GM21423 (cell line): ENCODE results near the gene SYNDIG1.

Experiments used
- ATAC-seq: cut with Tn5 transposase; IDR thresholded peaks from one replicate; pipeline ENCODE4 v1.9.1; 2021; ENCODE audit warnings: mild to moderate bottlenecking, moderate library complexity; ENCODE audit not compliant: unreplicated experiment

The SYNDIG1 gene

DNA sequence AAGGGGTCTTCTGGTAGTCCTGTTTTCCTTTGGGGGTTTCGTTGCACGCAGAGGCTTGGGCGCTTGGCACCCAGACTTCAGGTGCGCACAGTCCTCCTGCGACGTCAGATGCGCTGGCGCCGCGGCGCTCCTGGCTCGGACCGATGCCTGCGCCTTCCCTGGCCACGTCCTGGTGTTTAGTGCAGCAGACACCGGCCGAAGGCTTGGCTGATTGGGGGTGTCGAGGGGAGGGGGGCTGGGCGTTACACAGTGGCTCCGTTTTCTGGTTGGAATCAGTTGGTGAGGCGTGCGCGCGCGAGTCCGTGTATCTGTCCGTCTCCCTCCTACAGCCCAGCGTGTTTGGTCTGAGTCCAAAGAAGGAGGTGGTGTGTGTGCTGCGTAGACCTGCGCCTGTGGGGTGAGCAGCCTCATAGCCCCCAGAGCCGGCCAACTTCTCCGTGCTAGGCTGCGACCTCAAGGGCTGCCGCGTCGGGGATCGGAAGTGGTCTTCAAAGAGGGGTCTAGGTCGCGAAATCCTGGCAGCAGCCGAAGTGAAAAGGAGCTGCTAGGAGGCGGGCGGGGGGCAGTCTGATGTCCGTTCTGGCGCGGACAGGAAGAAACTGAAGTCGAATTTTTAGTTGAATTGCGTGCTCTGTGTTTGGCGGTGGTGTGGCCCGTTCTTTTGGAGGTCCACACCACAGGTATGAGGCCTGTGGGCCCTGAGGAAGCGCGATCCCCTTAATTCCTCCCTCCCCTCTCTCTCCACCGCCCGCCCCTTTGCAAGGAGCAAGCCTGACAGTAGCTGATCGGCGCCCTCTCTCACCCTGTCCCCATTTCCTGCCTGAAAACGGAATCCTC lies 1.5 kb downstream of the SYNDIG1 start:
- ATAC-seq: no peak

DNA sequence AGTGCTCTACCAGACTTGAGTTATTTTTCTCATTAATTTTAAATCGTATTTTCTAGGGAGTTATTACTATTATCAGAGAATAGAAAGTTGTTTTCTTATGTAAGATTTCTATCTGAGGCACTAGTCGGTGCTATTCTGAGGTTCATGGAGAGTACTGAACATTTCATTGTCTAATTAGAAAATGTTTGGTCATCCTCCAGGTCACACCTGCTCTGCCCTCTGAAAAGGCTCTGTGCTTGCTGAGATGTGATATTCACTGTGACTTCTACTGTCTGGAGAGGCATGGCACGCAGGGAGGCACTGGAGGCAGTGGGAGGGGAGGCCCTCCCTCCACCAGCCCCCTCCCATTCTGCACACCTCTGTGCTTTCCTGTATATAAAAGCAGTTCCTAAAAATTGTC lies 3.0 kb downstream of the SYNDIG1 start:
- ATAC-seq: no peak

DNA sequence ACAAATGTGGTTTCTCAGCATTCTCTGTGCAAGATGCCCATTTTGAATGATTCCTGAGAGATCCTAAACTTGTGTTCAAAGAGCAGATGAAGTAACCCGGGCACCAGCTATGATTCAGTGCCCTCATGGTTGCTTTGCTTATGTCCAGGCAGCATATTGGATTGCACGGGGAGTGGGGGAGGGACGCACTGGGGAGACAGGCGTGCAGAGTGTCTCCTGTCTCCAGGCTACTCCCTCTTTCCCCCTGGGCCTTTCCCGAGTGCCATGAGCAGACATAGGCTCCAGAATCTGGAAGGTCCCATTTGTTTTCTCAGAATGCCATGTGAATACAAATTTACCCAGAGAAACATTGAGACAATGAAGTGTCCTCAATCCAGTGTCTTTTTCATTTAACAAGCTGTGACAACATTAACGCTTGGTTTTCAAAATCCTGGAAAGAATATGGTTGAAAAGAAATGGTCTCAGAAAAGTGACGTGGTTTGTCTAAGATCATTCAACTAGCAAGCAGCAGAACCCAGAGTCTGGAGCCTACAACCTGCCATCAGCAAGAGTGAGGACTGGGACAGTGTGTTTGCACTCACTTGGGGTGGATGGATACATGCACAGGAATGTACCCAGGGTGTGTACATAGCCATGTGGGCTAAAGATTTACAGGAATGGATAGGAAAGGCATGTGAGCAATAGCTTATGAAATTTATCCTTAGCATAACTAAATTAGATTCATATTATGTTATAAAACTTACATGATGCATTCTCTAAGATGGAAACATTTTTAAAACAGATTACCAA lies 4.2 kb downstream of the SYNDIG1 start:
- no peak for ATAC-seq

DNA sequence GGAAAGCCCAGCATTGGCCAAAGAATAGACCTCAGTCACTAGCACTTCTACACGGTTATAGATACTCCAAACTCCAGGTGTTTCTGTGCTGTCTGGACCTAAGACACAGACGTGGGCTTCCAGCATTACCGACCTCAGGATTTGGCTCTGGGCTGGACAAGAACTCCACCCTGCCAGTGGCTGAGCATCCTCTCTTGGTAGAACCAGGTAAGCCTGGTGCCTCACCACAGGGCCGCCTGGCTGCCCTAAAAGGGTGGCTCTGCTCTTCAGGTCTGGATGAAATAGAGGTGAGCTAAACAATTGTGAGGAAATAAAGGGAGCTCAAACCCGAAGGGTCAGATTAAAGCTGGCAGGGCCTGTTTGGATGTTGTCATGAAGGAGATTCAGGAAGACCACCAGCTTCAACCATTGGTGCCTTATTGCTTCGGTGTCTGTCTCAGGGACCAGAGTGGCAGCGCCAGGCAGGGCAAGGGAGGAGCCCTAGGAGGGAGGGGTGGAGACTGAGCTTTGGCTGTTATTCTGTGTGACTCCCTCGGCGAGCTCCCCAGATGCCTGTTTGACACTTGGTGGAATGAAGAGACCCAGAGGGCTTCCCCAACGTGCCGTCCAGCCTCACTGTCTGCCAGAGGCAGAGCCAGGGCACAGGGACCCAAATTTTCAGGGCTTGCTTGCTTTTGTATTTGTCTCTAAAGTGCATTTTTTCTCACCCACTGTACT lies 8.6 kb downstream of the SYNDIG1 start:
- no peak for ATAC-seq

DNA sequence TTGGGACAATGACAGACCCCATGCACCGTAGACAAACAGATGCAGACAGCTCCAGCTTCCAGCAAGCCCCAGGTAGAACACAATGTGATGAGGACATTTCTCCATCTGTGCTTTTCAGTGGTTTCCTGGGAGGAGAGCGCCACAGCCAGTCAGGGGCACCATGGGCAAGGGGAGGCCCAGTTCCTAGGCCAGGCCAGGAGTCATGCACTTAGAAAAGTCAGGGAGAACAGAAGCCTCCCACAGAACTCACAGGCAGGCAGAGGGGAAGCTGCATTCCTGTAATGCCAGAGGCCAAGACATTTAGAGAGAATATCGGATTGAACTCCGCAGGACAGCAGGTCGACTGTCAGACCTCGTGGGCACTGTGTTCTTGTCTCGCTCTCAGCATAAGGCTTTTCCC lies 9.2 kb downstream of the SYNDIG1 start:
- no peak for ATAC-seq

DNA sequence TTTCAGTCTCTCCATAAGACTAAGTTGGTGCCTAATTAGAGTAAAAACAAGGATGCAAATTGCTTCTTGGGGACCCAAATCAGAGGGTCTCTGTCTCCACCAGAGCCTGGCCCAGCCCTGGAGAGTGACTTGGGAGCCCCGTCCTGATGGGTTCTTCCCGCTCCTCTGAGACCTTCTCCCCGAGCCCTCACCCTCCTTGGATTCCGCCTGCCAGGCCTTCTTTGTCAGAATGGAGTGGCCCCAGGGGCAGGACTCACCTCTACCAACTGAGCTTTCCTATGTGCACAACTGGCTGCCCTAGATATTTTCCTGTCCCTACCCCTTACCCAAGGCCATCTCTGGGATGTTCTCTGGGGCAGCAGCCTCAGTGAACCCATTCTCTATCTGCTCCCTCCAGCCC lies 9.7 kb downstream of the SYNDIG1 start:
- no peak for ATAC-seq

DNA sequence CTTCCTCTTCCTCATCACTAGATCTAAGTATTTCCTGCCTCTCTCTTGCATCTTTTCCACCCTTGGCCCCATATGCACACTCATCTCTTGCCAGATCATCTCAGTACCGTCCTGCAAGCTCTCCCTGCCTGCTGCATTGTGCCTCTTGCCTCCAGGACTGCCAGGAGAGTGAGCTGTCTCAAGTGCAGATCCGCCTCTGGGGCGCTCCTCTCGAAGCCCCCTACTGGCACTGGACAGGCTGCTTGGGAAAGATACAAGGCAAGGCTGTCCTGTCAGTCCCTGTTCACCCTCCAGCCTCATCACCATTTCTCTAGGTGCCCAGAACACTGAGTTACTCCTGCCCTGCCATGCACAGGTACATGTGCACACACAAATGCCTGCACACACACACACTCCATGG lies 10.2 kb downstream of the SYNDIG1 start:
- ATAC-seq: no peak

DNA sequence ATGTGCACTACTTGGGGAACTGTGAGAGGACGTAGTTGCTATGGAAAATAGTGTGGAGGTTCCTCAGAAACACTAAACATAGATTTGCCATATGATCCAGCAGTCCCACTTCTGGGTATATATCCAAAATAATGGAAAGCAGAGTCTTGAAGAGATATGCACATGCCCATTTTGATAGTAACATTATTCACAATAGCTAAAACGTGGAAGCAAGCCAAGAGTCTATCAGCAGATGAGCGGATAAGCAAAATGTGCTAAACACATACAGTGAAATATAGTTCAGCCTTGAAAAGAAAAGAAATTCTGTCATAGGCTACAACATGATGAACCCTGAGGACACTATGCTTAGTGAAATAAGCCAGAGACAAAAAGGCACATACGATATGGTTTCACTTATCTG lies 11.1 kb downstream of the SYNDIG1 start:
- ATAC-seq: no peak

DNA sequence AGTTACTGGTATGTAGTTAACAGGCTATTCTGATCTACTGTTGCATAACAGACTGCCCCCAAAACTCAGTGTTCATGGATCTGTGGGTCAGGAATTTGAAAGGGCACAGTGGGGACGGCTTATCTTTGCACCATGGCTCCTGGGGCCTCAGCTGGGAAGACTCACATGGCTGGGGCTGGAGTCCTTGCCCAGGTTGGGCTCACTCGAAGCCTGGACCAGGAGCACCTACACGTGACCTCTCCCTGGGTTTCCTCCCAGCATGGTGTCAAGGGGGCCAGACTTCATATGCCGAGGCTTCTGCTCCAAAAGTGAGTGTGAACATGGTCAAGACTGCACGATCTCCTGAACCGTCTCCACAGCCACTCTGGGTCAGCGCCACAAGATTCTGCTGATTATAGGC lies 11.7 kb downstream of the SYNDIG1 start:
- ATAC-seq: no peak

DNA sequence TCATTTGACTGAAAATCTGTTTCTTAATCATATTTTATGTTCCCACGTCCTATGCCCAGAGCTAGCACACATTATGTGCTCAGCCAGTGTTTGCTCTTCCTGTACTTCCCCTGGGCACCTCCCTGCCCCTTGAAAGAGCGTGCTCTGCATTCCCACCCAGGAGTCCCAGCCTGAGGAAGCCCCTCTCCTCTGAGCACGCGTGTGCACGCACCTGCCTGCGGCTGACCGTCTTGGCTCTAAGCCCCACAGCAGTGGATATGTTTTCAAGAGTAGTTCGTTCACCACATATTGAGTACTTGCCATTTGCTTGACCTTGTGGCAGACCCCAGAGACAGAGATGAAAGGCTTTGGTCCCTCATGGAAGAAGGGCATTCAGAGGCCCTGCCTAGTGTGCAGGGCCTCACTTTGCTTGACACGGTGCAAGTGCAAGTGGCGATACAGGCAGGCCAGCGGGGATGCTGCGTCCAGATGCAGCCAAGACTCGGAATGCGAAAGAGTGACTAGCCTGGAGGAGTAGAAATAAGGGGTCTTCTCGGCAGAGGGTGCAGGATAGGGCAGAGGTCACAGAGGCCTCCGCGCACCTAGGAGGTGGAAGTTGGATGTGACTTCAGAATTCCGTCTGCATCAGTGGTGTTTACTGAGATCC lies 14.1 kb downstream of the SYNDIG1 start:
- ATAC-seq: no peak

DNA sequence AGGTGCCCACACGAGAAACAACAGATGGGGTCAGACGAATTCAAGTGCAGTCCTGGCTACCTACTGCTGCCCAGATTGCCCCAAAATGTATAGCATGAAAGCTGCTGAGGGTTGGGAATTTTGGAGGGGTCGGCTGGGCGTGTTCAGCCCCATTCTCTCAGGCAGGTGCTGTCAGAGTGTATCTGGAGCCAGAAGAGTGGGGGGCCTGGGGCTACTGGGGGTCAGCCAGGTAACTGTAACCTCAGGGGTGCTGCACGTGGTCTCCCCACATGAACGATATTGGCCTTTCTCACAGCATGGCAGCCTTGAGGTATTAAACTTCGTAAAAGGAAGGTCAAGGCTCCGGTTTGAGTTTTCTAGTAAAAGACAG lies 14.6 kb downstream of the SYNDIG1 start:
- no peak for ATAC-seq

DNA sequence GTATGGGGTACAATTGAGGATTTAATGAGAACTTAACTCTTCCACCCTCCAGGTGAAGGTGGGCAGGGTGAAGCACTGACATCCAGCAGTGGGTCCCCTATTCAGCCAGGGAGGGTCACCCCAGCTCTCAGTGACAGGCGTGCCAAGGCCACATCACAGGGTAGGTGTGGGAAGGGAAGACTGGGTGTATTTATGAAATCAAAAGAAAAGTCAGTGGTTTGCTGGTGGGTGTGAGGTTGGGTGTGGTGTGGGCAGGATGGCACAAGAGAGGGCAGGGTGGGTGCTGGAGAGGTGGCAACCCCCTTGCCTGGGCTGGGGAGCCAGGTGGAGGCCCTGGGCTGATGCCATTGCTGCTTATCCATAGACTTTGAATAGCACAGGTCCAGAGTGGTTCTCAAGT lies 16.6 kb downstream of the SYNDIG1 start:
- ATAC-seq: no peak

DNA sequence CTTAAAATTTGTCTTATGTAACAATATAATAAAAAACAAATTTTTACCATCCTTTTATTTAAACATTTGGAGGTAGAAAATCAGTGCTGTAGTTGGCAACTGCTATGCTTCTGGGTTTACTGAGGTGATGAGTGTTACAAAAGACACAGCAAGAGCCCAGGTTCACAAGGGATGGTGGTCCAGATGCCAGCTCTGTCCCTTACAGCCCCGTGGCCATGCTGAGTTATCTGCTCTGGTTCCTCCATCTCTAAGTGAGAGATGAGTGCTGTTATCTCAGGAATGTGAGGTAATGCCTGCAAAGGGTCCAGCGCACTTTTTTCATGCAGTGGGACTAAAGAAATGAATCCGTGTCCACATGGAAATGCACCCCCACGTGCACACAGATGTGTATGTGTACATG lies 17.8 kb downstream of the SYNDIG1 start:
- ATAC-seq: no peak

DNA sequence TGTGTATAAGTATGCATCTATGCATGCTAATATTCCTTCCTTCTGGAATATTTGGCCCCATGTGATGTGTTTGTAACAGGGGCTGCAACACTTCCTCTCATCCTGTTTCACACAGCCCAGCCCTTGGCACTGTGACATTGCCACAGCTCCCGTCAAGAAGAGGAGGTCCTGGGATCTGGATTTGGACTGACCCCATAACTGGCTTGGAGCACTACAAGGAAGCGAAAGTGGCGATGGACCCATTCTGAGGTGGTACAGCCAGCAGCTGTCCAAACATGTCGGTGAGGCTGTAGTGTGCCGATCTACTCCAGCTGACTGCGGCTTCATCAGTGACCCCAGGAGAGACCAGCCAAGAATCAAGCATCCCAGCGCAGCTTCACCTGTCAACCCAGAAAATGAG lies 18.2 kb downstream of the SYNDIG1 start:
- no peak for ATAC-seq

DNA sequence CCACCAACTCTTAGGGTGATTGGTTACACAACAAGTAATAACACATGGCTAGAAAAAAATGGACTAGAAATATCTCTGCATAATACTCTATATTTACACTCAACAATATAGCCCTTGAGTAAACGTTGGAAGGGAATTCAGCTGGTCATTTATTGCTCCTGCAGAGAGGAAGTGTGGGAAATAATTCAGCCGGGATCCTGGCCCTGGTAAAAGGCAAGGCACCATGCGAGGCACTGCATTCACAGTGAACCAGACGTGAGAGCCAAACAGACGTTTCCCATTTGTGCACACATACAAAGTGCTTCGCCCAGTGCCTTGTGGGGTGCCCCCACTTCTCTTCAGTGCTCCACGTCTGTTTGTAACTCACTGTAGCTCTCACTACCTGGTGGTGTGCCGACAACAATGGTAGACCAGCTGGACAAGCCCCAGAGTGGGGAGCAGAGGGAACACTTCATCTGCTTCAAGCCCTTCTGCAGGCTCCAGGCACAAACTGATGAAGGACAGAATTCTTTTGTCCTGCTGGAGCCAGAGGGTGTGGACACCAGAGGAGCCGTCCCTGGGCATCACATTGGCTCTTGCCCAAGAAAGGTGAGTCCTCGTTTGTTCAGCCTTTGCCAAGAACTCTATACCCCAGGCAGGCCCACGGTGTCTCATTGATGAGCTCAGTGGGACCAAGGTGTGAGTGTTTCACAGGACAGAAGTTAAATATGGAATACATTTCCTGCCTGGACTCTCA lies 18.8 kb downstream of the SYNDIG1 start:
- ATAC-seq: no peak

DNA sequence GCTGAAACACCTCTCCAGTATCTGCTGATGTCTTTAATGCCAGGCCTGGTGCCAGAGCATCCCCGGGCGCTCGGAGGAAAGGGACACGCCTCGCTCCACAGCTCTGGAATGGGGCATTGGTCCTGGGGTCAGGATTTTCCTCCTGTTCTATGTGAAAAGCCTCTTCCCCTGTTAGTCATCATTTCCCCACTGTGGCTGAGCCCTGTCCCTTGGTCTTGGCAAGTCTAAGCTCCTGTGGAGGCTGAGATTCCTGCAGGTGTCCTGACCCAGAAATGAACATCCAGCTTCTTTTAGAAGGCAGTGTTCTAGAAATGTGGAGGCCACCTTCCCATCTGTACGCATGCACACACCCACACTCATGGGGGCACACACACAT lies 19.4 kb downstream of the SYNDIG1 start:
- no peak for ATAC-seq

DNA sequence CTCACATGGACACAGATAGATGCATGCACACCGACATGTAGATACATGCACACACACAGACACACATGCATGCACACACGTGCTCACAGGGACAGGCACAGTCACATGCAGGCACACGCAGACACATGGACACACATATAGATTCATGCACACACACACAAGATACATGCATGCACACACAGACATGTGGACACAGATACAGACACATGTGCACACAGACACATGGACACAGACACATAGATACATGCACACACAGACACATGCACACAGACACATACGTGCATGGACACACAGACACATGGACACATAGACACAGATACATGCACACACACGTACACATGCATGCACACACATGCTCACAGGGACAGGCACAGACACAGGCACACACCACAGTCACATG lies 19.8 kb downstream of the SYNDIG1 start:
- no peak for ATAC-seq

DNA sequence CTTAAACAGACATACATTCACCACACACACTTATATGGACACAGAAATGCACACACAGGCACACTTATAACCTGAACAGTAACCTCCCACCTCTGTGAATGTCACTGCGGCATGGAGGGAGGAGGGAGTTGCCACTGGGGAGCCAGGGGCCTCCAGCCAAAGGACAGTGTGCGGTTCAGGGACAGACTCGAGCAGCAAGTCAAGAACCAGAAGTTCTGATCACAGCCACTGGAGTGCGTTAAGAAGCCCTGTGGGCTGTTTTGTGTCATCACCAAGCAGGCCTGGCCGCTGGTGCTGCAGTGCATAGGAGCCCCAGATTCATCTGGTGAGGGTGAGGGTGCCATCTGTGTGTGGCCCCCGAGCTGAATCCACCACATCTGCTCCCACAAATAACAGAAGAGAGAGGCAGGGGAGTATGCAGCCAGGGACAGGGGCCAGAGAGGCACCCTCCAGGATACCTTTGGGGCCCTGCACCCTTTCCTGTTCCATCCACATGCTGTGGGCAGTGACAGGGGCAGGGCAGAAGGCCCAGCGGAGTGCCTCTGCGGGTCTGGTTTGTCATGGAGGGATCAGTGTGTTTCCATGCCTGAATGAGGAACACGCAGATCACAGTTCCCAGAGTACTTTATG lies 20.3 kb downstream of the SYNDIG1 start:
- ATAC-seq: no peak

DNA sequence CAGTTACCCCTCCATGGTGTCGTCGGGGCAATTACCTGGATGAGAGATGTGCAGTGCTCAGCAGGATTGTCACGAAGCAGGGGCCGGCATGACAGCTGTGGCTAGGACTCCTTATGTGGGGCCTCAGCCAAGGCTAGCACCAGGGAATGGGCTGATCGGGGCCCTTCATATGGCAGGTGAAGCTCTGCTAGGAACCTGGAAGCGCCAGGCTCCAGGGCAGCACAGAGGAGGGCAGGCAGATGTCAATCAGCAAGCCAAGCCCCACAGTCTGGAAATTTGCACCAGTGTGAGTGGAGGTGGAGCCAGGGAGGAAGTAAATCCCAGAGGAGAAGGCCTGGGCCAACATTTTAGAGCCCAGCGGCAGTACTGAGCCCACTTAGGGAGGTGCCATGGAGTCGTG lies 21.2 kb downstream of the SYNDIG1 start:
- no peak for ATAC-seq

DNA sequence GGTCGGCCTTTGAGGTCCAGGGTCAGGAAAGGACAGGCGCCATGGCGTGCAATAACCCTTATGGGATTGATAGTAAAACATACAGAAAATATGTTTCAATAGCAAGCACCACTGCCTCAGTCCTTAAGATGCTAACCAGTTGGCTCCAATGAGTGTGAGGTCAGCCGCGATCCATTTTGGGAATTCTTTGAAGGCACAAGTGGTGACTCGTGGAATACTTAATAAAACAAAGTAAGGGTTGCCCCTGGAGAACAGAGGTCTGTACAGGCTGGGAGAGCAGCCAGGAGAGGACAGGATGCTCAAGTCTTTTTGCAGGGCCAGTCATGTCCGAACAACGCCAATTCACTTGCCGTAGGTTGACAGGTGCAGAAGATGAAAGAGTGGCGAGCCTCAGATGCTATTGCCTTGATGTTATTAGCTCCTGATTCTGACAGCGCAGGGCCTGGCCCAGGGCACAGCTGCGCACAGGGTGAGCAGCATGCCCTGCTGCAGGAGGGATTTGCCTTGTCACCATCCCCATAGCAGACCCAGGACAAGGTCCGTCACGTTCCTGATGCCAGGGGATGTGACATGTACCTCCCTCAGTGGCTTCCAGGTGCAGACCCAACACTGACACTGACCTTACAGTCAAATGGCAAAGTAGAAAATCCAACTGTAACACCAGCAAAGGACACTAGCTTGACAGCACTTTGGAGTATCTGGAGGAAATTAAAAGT lies 21.8 kb downstream of the SYNDIG1 start:
- ATAC-seq: no peak
